Measurements from ENCODE around the gene DSTN.

- TF ChIP-seq EZH2phosphoT487 (IDR thresholded peaks at IDR 0.05; ENCODE audit: borderline replicate concordance): no peak
- TF ChIP-seq, protein P1, sequence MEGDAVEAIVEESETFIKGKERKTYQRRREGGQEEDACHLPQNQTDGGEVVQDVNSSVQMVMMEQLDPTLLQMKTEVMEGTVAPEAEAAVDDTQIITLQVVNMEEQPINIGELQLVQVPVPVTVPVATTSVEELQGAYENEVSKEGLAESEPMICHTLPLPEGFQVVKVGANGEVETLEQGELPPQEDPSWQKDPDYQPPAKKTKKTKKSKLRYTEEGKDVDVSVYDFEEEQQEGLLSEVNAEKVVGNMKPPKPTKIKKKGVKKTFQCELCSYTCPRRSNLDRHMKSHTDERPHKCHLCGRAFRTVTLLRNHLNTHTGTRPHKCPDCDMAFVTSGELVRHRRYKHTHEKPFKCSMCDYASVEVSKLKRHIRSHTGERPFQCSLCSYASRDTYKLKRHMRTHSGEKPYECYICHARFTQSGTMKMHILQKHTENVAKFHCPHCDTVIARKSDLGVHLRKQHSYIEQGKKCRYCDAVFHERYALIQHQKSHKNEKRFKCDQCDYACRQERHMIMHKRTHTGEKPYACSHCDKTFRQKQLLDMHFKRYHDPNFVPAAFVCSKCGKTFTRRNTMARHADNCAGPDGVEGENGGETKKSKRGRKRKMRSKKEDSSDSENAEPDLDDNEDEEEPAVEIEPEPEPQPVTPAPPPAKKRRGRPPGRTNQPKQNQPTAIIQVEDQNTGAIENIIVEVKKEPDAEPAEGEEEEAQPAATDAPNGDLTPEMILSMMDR (conservative IDR thresholded peaks at IDR 0.05; ENCODE audit: low read length): no peak
Measured at GRCh38 chr20:17637985-17638640, 68.2 kb downstream of the DSTN start.

Data from Loucy (cell line).